Small intestine (tissue), 7 donors: ENCODE measurements around the gene SPATA20. TPM values are rescaled to one million over a fixed set of nuclear protein-coding genes. Genes with fewer than 3 reads are reported as not detected.

Experiments
- DNase-seq, 2 donors: peaks; one replicate each; pipeline versions ENCODE4 v3.0.0 to v3.0.0-alpha.2; 2013
- FAIRE-seq: peaks from 2 replicates; lab custom pipeline; 2012; peaks lifted over from hg19 to GRCh38; lab: Jason Lieb, UNC
- H3K27ac ChIP-seq, 3 donors: one replicate each; pipeline ENCODE4 v1.5.1; 2013; ENCODE audit warnings: low read length in 2 of 3, mild to moderate bottlenecking in 2 of 3, control low read depth in 1 of 3, inconsistent platforms in 1 of 3, low read depth in 1 of 3, moderate library complexity in 1 of 3
- H3K27me3 ChIP-seq, 3 donors: one replicate each; pipeline ENCODE4 v1.6.1; 2013; ENCODE audit warnings: low read length in 3 of 3, inconsistent platforms in 1 of 3; ENCODE audit not compliant: control insufficient read depth in 3 of 3, insufficient read depth in 3 of 3
- H3K36me3 ChIP-seq, 3 donors: one replicate each; pipeline ENCODE4 v1.6.1; 2013; ENCODE audit warnings: low read length in 3 of 3, inconsistent platforms in 1 of 3, low read depth in 1 of 3, mild to moderate bottlenecking in 1 of 3, moderate library complexity in 1 of 3; ENCODE audit not compliant: control insufficient read depth in 3 of 3, insufficient read depth in 2 of 3
- H3K4me1 ChIP-seq, 3 donors: one replicate each; pipeline ENCODE4 v1.6.1; 2013; ENCODE audit warnings: low read length in 2 of 3, inconsistent platforms in 1 of 3, low read depth in 1 of 3, mild to moderate bottlenecking in 1 of 3, moderate library complexity in 1 of 3; ENCODE audit not compliant: control insufficient read depth in 3 of 3, insufficient read depth in 2 of 3
- H3K4me3 ChIP-seq, 3 donors: one replicate each; pipeline ENCODE4 v1.5.1; 2013; ENCODE audit warnings: low read length in 3 of 3, control low read depth in 1 of 3, inconsistent platforms in 1 of 3, low read depth in 1 of 3, mild to moderate bottlenecking in 1 of 3, moderate library complexity in 1 of 3
- H3K9me3 ChIP-seq, 2 donors: one replicate each; pipeline ENCODE4 v1.6.1; 2013; ENCODE audit warnings: low read depth in 1 of 2, low read length in 1 of 2; ENCODE audit not compliant: control insufficient read depth in 2 of 2, insufficient read depth in 1 of 2
- whole genome bisulfite sequencing, 3 donors: extraction: QIAGEN DNeasy Blood & Tissue Kit; methylation state at CpG; one replicate each; pipeline ENCODE4 v1.1.7; 2013; 5-methylcytosine and 5-hydroxymethylcytosine counted together
- polyA plus RNA-seq, 4 donors: library from polyadenylated mRNA; stranded (reverse) in 3 of 4; unstranded in 1 of 4; fragments of 200-250 nt in 3 of 4; fragments of 120-200 nt in 1 of 4; gene quantifications; one replicate each; pipeline versions ENCODE4 v1.2.1 to v1.2.3, GENCODE V29; 2013
- donor health status: healthy with polysubstance abuse.
- donor health status: control.
- donor health status: control.
- donor health status: Bipolar disorder and iron deficiency.
- donor health status: healthy.

SPATA20 gene
- polyA plus RNA-seq, 4 donors: 7.0 to 67.0 (median 23.6) TPM

DNA sequence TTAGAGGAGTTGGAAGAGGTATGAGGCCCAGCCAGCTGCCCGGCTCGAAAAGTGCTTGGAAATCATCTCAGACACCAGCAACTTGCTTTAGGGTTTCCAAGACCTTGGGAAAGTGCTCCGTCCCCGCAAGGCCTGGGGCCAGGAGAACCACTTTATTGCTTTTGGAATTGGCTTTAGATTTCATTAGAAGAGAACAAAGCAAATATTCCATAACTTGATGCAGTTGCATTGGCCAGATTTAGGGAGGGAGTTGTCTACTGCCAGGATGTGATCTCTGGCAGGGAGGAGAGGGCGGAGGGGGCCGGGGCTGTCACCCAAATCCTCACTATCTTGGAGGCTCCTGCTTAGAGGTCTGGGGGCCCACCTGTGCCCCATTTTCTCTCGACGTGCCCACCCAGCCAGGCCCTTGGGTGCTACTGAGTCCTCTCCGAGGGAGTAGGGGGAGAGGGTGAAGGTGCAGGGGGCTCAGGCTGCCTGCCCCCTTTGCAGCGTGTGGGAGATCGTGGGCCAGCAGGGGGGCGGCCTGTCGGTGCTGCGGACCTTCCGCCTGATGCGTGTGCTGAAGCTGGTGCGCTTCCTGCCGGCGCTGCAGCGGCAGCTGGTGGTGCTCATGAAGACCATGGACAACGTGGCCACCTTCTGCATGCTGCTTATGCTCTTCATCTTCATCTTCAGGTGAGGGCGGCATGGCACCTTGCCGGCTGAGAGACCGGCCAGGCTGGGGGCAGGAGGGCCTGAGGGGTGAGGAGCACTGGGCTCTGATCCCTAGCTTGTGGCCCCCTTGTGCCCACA lies 44.2 kb downstream of the SPATA20 start:
- no peak for FAIRE-seq
- Histone ChIP-seq H3K36me3 (peaks cover 0 to 2% (median 0%) of the 10 kb centered on the region in 3 donors), H3K4me3 (no peak overlapping the region), H3K27ac (no peak overlapping the region), H3K4me1 (peaks cover 0 to 6% (median 0%) of the 10 kb centered on the region in 3 donors), H3K9me3 (no peaks in the 10 kb centered on the region), H3K27me3 (peaks cover 0 to 5% (median 0%) of the 10 kb centered on the region in 3 donors)
- DNase-seq: no peak
- WGBS, 3 donors: 93 to 95% (median 95%) methylated on average over 20 to 24 of the region's 24 CpGs

DNA sequence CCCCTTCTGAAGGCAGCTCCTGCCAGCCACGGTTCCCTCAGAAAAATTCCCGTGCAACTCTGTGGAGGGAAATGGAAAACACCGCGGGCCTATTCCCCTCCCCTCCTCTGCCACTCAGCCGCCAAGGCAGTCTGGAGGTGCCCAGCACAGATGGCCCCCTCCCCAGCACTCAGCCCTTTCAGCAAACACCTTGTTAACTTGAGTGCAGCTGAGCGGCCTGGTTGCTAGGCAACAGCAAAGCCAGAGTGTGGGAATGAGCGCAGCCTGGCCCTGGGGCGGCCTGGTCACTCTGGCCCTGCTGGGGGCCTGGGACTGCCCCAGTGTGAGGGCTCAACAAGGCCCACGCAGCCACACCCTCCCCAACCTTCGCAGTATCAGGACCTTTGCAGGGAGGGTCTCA lies 46.3 kb downstream of the SPATA20 start:
- no peak for FAIRE-seq
- Histone ChIP-seq H3K9me3 (no peaks in the 10 kb centered on the region), H3K4me3 (no peak overlapping the region), H3K4me1 (peaks cover 0 to 5% (median 0%) of the 10 kb centered on the region in 3 donors), H3K36me3 (peaks cover 0 to 2% (median 0%) of the 10 kb centered on the region in 3 donors), H3K27me3 (peaks cover 0 to 3% (median 0%) of the 10 kb centered on the region in 3 donors), H3K27ac (no peak overlapping the region)
- WGBS, 3 donors: 66 to 68% (median 67%) methylated on average over 10 of the region's 10 CpGs
- peak in 1 of 2 donors; percentile 21 for DNase-seq

DNA sequence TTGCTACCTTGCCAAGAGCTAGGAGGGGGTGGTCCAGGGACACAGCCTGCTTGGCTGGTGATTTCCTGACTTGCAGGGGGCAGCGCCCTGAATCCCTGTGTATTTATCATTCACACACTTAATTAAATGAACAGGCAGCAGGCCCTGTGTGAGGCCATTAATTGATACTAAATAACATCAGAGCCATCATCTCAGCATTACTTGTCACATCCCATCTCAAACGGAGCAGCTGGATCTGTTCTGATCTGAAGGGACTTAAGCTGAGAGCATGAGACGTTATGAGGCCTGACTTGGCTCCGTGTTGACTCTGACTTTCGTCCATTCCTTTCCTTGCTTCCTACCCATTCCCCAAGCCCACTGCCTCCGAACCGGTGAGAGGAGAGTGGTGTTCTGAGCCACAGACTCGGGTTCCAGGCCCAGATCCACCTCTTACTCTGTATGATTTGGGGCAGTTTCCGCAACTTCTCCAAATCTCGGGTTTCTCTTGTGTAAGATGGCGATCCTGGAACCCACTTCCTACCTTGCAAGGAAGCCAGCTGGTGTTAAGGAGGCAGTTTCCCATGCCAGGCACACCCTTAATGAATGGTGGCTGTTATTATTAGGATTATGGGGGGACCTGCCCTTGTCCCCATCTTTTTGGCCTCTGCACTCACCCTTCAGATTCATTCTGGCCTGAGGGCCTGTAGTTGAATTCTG lies 47.3 kb downstream of the SPATA20 start:
- Histone ChIP-seq H3K9me3 (no peaks in the 10 kb centered on the region), H3K4me3 (no peak overlapping the region), H3K4me1 (no peaks in the 10 kb centered on the region), H3K27me3 (peaks cover 0 to 3% (median 0%) of the 10 kb centered on the region in 3 donors), H3K36me3 (peaks cover 0 to 2% (median 0%) of the 10 kb centered on the region in 3 donors), H3K27ac (no peak overlapping the region)
- DNase-seq (no peak), FAIRE-seq (no peak)
- WGBS, 3 donors: 80 to 81% (median 80%) methylated on average over 11 of the region's 11 CpGs

DNA sequence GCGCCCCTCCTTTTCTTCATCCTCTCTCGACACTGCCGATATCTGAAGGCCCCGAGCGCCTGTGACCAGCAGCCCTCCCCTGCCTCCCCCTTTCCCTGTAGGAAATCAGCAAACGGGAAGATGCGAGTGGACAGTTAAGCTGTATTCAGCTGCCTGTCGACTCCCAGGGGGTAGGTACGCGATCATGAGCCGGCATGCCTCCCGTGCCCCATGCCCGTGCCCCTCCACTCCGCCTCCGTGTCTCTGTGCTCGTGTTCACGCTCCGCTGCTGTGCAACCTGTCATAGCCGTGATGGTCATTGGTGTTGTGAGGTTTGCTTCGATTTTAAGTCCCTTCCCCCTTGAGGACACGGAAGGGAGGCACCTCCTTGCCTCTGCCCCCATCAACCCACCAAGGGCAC lies 47.9 kb downstream of the SPATA20 start:
- Histone ChIP-seq H3K4me1 (no peaks in the 10 kb centered on the region), H3K27me3 (peaks cover 0 to 3% (median 0%) of the 10 kb centered on the region in 3 donors), H3K9me3 (no peaks in the 10 kb centered on the region), H3K27ac (no peak overlapping the region), H3K4me3 (no peak overlapping the region), H3K36me3 (peaks cover 0 to 4% (median 0%) of the 10 kb centered on the region in 3 donors)
- DNase-seq: no peak
- no peak for FAIRE-seq
- 87 to 92% (median 90%) methylated on average over 21 of the region's 21 CpGs for WGBS, 3 donors

GRCh38 chr17:50596191-50597037 lies 49.4 kb downstream of the SPATA20 start:
- Histone ChIP-seq H3K4me3 (no peak overlapping the region), H3K36me3 (peaks cover 0 to 4% (median 0%) of the 10 kb centered on the region in 3 donors), H3K27ac (no peak overlapping the region), H3K9me3 (no peaks in the 10 kb centered on the region), H3K27me3 (peaks cover 0 to 3% (median 0%) of the 10 kb centered on the region in 3 donors), H3K4me1 (no peaks in the 10 kb centered on the region)
- WGBS, 3 donors: 42 to 68% (median 54%) methylated on average over 33 to 34 of the region's 34 CpGs
- FAIRE-seq (no peak), DNase-seq (peak; percentile 50 to 52)

DNA sequence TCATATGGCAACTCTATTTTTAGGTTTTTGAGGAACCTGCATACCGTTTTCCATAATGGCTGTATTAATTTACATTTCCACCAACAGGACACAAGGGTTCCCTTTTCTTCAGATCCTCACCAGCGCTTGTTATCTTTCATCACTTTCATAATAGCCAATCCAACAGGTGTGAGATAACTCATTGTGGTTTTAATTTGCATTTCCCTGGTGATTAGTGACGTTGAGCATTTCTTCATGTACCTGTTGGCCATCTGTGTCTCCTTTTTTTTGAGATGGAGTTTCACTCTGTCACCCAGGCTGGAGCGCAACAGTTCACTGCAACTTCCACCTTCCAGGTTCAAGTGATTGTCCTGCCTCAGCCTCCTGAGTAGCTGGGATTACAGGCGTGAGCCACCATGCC lies 51.5 kb downstream of the SPATA20 start:
- no peak for FAIRE-seq
- 54 to 69% (median 59%) methylated on average over 5 of the region's 5 CpGs for WGBS, 3 donors

DNA sequence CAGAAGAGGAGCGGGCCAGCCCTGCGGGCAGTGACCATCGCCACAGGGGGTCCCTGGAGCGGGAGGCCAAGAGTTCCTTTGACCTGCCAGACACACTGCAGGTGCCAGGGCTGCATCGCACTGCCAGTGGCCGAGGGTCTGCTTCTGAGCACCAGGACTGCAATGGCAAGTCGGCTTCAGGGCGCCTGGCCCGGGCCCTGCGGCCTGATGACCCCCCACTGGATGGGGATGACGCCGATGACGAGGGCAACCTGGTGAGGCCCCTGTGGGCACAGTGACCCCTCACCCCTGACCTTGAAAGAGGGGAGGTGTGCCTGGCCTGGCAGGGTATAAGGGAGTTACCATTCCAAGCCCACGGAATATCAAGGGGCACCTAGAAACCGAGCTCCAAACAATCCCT lies 52.6 kb downstream of the SPATA20 start:
- no peak for DNase-seq
- Histone ChIP-seq H3K9me3 (no peaks in the 10 kb centered on the region), H3K36me3 (peaks cover 0 to 4% (median 0%) of the 10 kb centered on the region in 3 donors), H3K4me3 (no peak overlapping the region), H3K27ac (no peak overlapping the region), H3K4me1 (no peaks in the 10 kb centered on the region), H3K27me3 (peaks cover 0 to 11% (median 0%) of the 10 kb centered on the region in 3 donors)
- 87 to 91% (median 90%) methylated on average over 12 to 15 of the region's 15 CpGs for WGBS, 3 donors
- no peak for FAIRE-seq

More for the DNA sequence above, 51.5 kb downstream of the SPATA20 start:
- Histone ChIP-seq H3K4me1 (no peaks in the 10 kb centered on the region), H3K27ac (no peak overlapping the region), H3K36me3 (peaks cover 0 to 4% (median 0%) of the 10 kb centered on the region in 3 donors), H3K4me3 (no peak overlapping the region), H3K9me3 (no peaks in the 10 kb centered on the region), H3K27me3 (peaks cover 0 to 5% (median 0%) of the 10 kb centered on the region in 3 donors)
- DNase-seq: no peak
